Activated CD8-positive, alpha-beta T cell treated with anti-CD3 and anti-CD28 coated beads for 36 hours (primary cell): Measurements from ENCODE around the gene COL8A1. TPM values are rescaled to one million over a fixed set of nuclear protein-coding genes. Genes with fewer than 3 reads are reported as not detected.
"Not testable (repeated sequence)": the region's sequence is repeated elsewhere in the genome, so short reads cannot be mapped to it uniquely, and the experiment has no call there.

ENCODE experiments used
- ATAC-seq: fragments of 200-7000 bp; cut with Tn5 transposase; one replicate; pipeline ENCODE4 v1.10.0; 2021; ENCODE audit warnings: mild to moderate bottlenecking, moderate library complexity
- CTCF ChIA-PET: fragments of 350-600 bp; sonication (Branson Sonifier 250); formaldehyde crosslinking; loops from one replicate; lab custom pipeline; 2021; ENCODE audit warnings: antibody characterized with exemption; lab: Charles Lee
- POLR2A ChIA-PET: fragments of 350-600 bp; sonication (Branson Sonifier 250); formaldehyde crosslinking; loops from one replicate; lab custom pipeline; 2021; ENCODE audit warnings: antibody characterized with exemption; lab: Charles Lee
- DNase-seq: peaks from one replicate; pipeline ENCODE4 v3.0.0-alpha.2; 2020
- H3K27ac Mint-ChIP-seq: one replicate; pipeline ENCODE4 v1.8.0; 2021; ENCODE audit warnings: mild to moderate bottlenecking, mixed read lengths
- H3K27me3 Mint-ChIP-seq: one replicate; pipeline ENCODE4 v1.8.0; 2021; ENCODE audit warnings: mixed read lengths
- H3K36me3 Mint-ChIP-seq: one replicate; pipeline ENCODE4 v1.8.0; 2021; ENCODE audit warnings: low read depth, mixed read lengths
- H3K4me1 Mint-ChIP-seq: one replicate; pipeline ENCODE4 v1.8.0; 2021; ENCODE audit warnings: low read depth, mixed read lengths
- H3K4me3 Mint-ChIP-seq: one replicate; pipeline ENCODE4 v1.8.0; 2021; ENCODE audit warnings: mild to moderate bottlenecking, moderate library complexity, mixed read lengths
- H3K9me3 Mint-ChIP-seq: one replicate; pipeline ENCODE4 v1.8.0; 2021; ENCODE audit warnings: mixed read lengths
- intact Hi-C: fragments of 100-400 bp; cut with micrococcal nuclease; formaldehyde crosslinking; loops from one replicate; pipeline ENCODE4 v1.10.0; 2022
- total RNA-seq, 2 experiments: library from RNA; stranded (reverse); gene quantifications; one replicate each; pipeline ENCODE4 v1.2.3, GENCODE V29; 2021
- TF ChIP-seq, protein P1 (sequence below): fragments of 200-600 bp; IDR thresholded peaks from one replicate; pipeline ENCODE4 v1.8.0; 2022; ENCODE audit warnings: antibody characterized with exemption, mild to moderate bottlenecking

COL8A1 gene
- total RNA-seq, 2 experiments from 2014 or later = not detected

DNA sequence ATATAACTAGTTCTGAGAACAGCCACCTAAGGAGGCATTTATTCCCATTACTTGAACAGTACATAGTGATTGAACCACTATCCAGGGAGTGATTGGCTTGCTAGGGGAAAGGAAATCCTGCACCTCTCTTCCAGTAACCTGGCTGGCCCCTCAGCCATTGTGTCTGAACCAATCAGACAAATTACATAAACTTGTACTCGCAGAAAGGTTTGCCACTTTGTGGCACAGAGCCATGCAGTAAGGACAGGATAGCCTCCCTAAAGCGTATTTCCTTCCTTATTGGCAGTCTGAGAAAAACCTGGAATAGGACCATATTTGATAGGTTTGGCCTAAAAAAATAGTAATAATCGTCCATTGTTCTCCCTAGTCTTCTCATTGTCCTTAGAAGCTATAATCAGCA lies 198.3 kb downstream of the COL8A1 start:
- Mint-ChIP-seq H3K4me1 (peaks cover 2% of the 10 kb centered on the region), H3K36me3 (no peaks in the 10 kb centered on the region), H3K9me3 (no peaks in the 10 kb centered on the region), H3K27me3 (no peaks in the 10 kb centered on the region), H3K4me3 (no peak overlapping the region), H3K27ac (no peak overlapping the region)
- DNase-seq (no peak), ATAC-seq (no peak)
- intact Hi-C loops = loop anchor here (10.0 kb wide), 1 partner anchor 238 kb away; no protein-coding TSS in a partner anchor
- ChIA-PET POLR2A (no interaction called here), CTCF (interaction anchor here (0.5 to 1.4 kb wide), 3 partner anchors 29 to 417 kb away, joined by 3 to 4 read pairs (median 4); no protein-coding TSS in a partner anchor)
- TF ChIP-seq, protein P1, sequence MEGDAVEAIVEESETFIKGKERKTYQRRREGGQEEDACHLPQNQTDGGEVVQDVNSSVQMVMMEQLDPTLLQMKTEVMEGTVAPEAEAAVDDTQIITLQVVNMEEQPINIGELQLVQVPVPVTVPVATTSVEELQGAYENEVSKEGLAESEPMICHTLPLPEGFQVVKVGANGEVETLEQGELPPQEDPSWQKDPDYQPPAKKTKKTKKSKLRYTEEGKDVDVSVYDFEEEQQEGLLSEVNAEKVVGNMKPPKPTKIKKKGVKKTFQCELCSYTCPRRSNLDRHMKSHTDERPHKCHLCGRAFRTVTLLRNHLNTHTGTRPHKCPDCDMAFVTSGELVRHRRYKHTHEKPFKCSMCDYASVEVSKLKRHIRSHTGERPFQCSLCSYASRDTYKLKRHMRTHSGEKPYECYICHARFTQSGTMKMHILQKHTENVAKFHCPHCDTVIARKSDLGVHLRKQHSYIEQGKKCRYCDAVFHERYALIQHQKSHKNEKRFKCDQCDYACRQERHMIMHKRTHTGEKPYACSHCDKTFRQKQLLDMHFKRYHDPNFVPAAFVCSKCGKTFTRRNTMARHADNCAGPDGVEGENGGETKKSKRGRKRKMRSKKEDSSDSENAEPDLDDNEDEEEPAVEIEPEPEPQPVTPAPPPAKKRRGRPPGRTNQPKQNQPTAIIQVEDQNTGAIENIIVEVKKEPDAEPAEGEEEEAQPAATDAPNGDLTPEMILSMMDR = no peak

DNA sequence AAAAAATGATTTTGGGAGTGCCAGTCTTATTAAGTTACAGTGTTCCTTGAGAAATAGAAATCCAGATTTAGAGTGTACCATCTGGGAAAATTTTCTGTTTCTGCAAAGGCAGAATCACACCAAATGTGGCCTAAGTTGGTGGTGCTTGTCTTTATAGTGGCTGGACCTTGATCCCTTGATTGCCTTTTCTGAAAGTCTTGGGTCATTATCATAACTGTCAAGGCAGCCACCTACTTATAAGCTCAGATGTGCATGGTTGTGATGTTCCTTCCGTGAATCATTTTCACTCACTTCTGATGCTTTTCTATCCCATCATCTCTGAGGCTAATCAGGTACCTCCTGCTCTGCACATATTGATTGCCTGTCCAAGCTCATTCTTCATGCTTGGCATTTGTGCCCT lies 199.3 kb downstream of the COL8A1 start:
- TF ChIP-seq, protein P1 = no peak
- CTCF ChIA-PET = interaction anchor here (1.0 to 1.4 kb wide), 2 partner anchors 30 to 417 kb away, joined by 3 to 4 read pairs; no protein-coding TSS in a partner anchor
- POLR2A ChIA-PET = no interaction called here
- Mint-ChIP-seq H3K4me3 (no peak overlapping the region), H3K4me1 (no peaks in the 10 kb centered on the region), H3K36me3 (no peaks in the 10 kb centered on the region), H3K27ac (no peak overlapping the region), H3K9me3 (no peaks in the 10 kb centered on the region), H3K27me3 (no peaks in the 10 kb centered on the region)
- intact Hi-C loops = loop anchor here (10.0 kb wide), 1 partner anchor 237 kb away; no protein-coding TSS in a partner anchor
- DNase-seq (no peak), ATAC-seq (no peak)

DNA sequence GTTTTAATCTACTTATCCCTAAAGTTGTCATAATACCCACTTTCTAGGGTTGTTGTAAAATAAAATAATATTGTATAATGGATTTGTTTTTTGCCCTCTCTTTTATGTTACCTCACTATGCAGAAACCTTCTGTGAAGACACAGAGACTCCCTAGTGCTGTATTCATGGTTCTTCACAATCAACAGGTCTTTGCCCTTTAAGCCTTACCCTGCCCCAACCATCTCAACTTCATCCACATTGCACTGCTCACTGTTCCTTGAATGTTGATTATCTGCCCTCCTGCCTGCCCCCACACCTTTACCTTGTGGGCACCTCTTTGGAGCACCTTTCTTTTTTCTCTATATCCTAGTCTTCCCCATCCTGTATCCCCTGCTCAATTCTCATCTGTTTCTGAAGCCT lies 200.4 kb downstream of the COL8A1 start:
- no peaks in the 10 kb centered on the region for H3K27me3 Mint-ChIP-seq
- TF ChIP-seq, protein P1 = no peak
- H3K4me1 Mint-ChIP-seq = no peaks in the 10 kb centered on the region
- ChIA-PET CTCF (interaction anchor here (0.8 to 1.5 kb wide), 2 partner anchors 249 to 251 kb away, joined by 3 read pairs; no protein-coding TSS in a partner anchor), POLR2A (no interaction called here)
- intact Hi-C loops = loop anchor here (10.0 kb wide), 1 partner anchor 236 kb away; no protein-coding TSS in a partner anchor
- no peak overlapping the region for H3K27ac Mint-ChIP-seq
- no peak overlapping the region for H3K4me3 Mint-ChIP-seq
- H3K36me3 Mint-ChIP-seq = no peaks in the 10 kb centered on the region
- H3K9me3 Mint-ChIP-seq = no peaks in the 10 kb centered on the region
- DNase-seq = no peak
- no peak for ATAC-seq

DNA sequence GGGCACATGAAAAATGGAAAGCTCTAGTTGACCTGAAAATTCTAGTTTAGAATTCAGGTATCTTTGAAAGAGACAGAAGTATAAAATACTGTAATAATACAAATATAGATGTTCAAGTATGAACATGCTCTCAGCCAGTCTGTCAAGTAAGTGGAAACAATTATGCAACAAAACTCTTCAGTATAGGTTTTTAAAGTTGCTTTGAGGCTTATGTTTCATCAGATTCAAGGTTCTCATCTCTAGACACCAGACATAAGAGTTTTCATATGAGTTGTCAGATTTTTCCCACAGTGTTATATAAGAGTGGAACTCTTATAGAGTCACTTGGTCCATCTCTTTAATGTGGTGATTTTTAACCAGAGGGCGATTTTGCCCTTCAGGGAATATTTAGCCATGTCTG lies 201.2 kb downstream of the COL8A1 start:
- CTCF ChIA-PET = interaction anchor here (0.8 to 1.5 kb wide), 2 partner anchors 249 to 250 kb away, joined by 3 read pairs; no protein-coding TSS in a partner anchor
- TF ChIP-seq, protein P1 = no peak
- Mint-ChIP-seq H3K9me3 (no peaks in the 10 kb centered on the region), H3K36me3 (no peaks in the 10 kb centered on the region), H3K4me1 (peaks cover 1% of the 10 kb centered on the region), H3K27me3 (no peaks in the 10 kb centered on the region), H3K27ac (no peak overlapping the region), H3K4me3 (no peak overlapping the region)
- intact Hi-C loops = loop anchor here (10.0 kb wide), 1 partner anchor 235 kb away; no protein-coding TSS in a partner anchor
- POLR2A ChIA-PET = no interaction called here
- DNase-seq (no peak), ATAC-seq (peak; percentile 30)

DNA sequence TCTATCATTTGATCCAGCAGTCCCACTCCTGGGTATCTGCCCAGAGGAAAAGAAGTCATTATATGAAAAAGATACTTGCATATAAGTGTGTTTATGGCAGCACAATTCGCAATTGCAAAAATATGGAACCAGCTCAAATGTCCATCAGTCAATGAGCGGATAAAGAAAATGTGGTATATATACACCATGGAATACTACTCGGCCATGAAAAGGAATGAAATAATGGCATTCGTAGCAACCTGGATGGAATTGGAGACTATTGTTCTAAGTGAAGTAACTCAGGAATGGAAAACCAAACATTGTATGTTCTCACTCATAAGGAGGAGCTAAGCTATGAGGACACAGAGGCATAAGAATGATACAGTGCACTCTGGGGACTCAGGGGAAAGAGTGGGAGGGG lies 203.6 kb downstream of the COL8A1 start:
- intact Hi-C loops, ATAC-seq, POLR2A ChIA-PET, H3K36me3 Mint-ChIP-seq, H3K9me3 Mint-ChIP-seq, H3K4me3 Mint-ChIP-seq, H3K27me3 Mint-ChIP-seq, DNase-seq, H3K27ac Mint-ChIP-seq: not testable (repeated sequence)
- CTCF ChIA-PET = interaction anchor here (1.2 kb wide), 1 partner anchor 412 kb away, joined by 3 read pairs; no protein-coding TSS in a partner anchor
- peaks cover 11% of the 10 kb centered on the region for H3K4me1 Mint-ChIP-seq
